Calu3 (cell line): Measurements from ENCODE around the gene DOCK9. TPM values are rescaled to one million over a fixed set of nuclear protein-coding genes. Genes with fewer than 3 reads are reported as not detected.

ENCODE experiments used
- BruUV-seq: library from RNA; stranded (reverse); fragments of 400-500 nt; replicated peaks from 2 replicates; lab custom pipeline; 2021; lab: Mats Ljungman, UMichigan
- CTCF ChIA-PET: fragments of 300-600 bp; sonication (Branson Sonifier 250); formaldehyde crosslinking; loops from one replicate; lab custom pipeline; 2022; ENCODE audit warnings: antibody characterized with exemption; lab: Charles Lee
- DNase-seq: peaks from one replicate; pipeline ENCODE4 v3.0.0; 2022
- H3K27ac Mint-ChIP-seq: one replicate; pipeline ENCODE4 v1.8.0; 2022; ENCODE audit warnings: mixed read lengths; ENCODE audit not compliant: unreplicated experiment
- H3K27me3 Mint-ChIP-seq: one replicate; pipeline ENCODE4 v1.8.0; 2022; ENCODE audit warnings: mixed read lengths; ENCODE audit not compliant: unreplicated experiment
- H3K36me3 Mint-ChIP-seq: one replicate; pipeline ENCODE4 v1.8.0; 2022; ENCODE audit warnings: mild to moderate bottlenecking, moderate library complexity, mixed read lengths; ENCODE audit not compliant: insufficient read depth, unreplicated experiment
- H3K4me1 Mint-ChIP-seq: one replicate; pipeline ENCODE4 v1.8.0; 2022; ENCODE audit warnings: mild to moderate bottlenecking, low read depth, mixed read lengths; ENCODE audit not compliant: unreplicated experiment
- H3K4me3 Mint-ChIP-seq: one replicate; pipeline ENCODE4 v1.8.0; 2022; ENCODE audit warnings: mild to moderate bottlenecking, low read depth, moderate library complexity, mixed read lengths; ENCODE audit not compliant: unreplicated experiment
- H3K9me3 Mint-ChIP-seq: one replicate; pipeline ENCODE4 v1.8.0; 2022; ENCODE audit warnings: low read depth, mixed read lengths; ENCODE audit not compliant: unreplicated experiment
- intact Hi-C: fragments of 100-400 bp; cut with micrococcal nuclease; formaldehyde crosslinking; loops from one replicate; pipeline ENCODE4 v1.10.0; 2022; ENCODE audit not compliant: unreplicated experiment
- total RNA-seq: library from RNA; stranded (reverse); gene quantifications from 2 replicates; pipeline ENCODE4 v1.2.3, GENCODE V29; 2022
- TF ChIP-seq, protein P1 (sequence below): fragments of 200-600 bp; IDR thresholded peaks from one replicate; pipeline ENCODE4 v1.8.0; 2022; ENCODE audit warnings: antibody characterized with exemption; ENCODE audit not compliant: unreplicated experiment

Gene DOCK9
- total RNA-seq, 1 experiment from 2014 or later: 26.2 TPM

GRCh38 chr13:98751861-98752466, 225.9 kb downstream of the DOCK9 start:
- Mint-ChIP-seq H3K4me1 (no peaks in the 10 kb centered on the region), H3K27ac (no peak overlapping the region), H3K36me3 (no peaks in the 10 kb centered on the region), H3K4me3 (peak overlapping the region; percentile 41), H3K9me3 (peaks cover 3% of the 10 kb centered on the region), H3K27me3 (no peaks in the 10 kb centered on the region)
- DNase-seq: no peak
- intact Hi-C loops: no loop called here
- TF ChIP-seq, protein P1, sequence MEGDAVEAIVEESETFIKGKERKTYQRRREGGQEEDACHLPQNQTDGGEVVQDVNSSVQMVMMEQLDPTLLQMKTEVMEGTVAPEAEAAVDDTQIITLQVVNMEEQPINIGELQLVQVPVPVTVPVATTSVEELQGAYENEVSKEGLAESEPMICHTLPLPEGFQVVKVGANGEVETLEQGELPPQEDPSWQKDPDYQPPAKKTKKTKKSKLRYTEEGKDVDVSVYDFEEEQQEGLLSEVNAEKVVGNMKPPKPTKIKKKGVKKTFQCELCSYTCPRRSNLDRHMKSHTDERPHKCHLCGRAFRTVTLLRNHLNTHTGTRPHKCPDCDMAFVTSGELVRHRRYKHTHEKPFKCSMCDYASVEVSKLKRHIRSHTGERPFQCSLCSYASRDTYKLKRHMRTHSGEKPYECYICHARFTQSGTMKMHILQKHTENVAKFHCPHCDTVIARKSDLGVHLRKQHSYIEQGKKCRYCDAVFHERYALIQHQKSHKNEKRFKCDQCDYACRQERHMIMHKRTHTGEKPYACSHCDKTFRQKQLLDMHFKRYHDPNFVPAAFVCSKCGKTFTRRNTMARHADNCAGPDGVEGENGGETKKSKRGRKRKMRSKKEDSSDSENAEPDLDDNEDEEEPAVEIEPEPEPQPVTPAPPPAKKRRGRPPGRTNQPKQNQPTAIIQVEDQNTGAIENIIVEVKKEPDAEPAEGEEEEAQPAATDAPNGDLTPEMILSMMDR: no peak
- BruUV-seq: no TSS peak
- CTCF ChIA-PET: no interaction called here

- DNase-seq: no peak
- CTCF ChIA-PET: no interaction called here
- Mint-ChIP-seq H3K4me3 (no peak overlapping the region), H3K4me1 (no peaks in the 10 kb centered on the region), H3K27me3 (no peaks in the 10 kb centered on the region), H3K27ac (no peak overlapping the region), H3K36me3 (no peaks in the 10 kb centered on the region), H3K9me3 (peaks cover 3% of the 10 kb centered on the region)
- intact Hi-C loops: no loop called here
- TF ChIP-seq, protein P1: no peak
- BruUV-seq: no TSS peak
Measured at GRCh38 chr13:98751367-98751782, 226.5 kb downstream of the DOCK9 start.

- no TSS peak for BruUV-seq
- Mint-ChIP-seq H3K27me3 (no peaks in the 10 kb centered on the region), H3K4me3 (no peak overlapping the region), H3K4me1 (no peaks in the 10 kb centered on the region), H3K36me3 (no peaks in the 10 kb centered on the region), H3K27ac (no peak overlapping the region), H3K9me3 (peaks cover 3% of the 10 kb centered on the region)
- no peak for DNase-seq
- intact Hi-C loops: no loop called here
- TF ChIP-seq, protein P1: no peak
- CTCF ChIA-PET: no interaction called here
Measured at GRCh38 chr13:98749501-98749900, 228.4 kb downstream of the DOCK9 start.

DNA sequence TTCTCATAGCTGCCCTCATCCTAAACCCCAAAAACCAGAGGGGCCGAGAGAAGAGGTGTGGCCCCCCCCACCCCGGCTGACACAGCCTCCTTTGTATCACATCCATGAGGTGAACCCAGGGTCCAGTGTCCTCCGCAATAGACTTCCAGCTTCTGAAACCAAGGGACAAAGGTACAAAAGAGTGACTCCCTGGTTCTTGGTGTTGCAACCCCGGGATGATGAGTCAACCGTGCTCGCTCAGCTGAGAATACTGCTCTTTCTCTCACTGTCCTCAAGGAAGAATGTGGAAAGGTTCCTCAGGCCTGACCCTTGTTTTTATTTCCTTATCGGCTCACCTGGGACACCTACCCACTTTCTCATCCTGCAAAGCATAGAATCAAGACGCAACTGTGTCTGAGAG, 230.9 kb downstream of the DOCK9 start:
- intact Hi-C loops: no loop called here
- Mint-ChIP-seq H3K4me3 (no peak overlapping the region), H3K27me3 (no peaks in the 10 kb centered on the region), H3K9me3 (no peaks in the 10 kb centered on the region), H3K4me1 (no peaks in the 10 kb centered on the region), H3K27ac (no peak overlapping the region), H3K36me3 (no peaks in the 10 kb centered on the region)
- peak; percentile 4 for DNase-seq
- no TSS peak for BruUV-seq
- CTCF ChIA-PET: no interaction called here
- TF ChIP-seq, protein P1: no peak

Other genes starting within 250 kb of the DOCK9 start
- gene SLC15A1, start 225.4 kb downstream of the DOCK9 start, total RNA-seq: 0.99 and 1.7 TPM in 2 replicates
- gene UBAC2, start 222.8 kb upstream of the DOCK9 start, total RNA-seq: 41.0 and 43.8 TPM in 2 replicates